Activated CD8-positive, alpha-beta T cell treated with anti-CD3 and anti-CD28 coated beads, Interleukin-2, amount 10 ng/mL, durations not matched to agents 7 days and 5 days (primary cell): ENCODE results near the gene CST5. TPM values are rescaled to one million over a fixed set of nuclear protein-coding genes. Genes with fewer than 3 reads are reported as not detected.
"Not testable (repeated sequence)": the region's sequence is repeated elsewhere in the genome, so short reads cannot be mapped to it uniquely, and the experiment has no call there.

Experiments
- ATAC-seq: fragments of 150-1000 bp; cut with Tn5 transposase; one replicate; pipeline ENCODE4 v1.10.0; 2021; ENCODE audit warnings: moderate library complexity
- CTCF ChIA-PET: fragments of 350-600 bp; sonication (Branson Sonifier 250); formaldehyde crosslinking; loops from one replicate; lab custom pipeline; 2021; ENCODE audit warnings: antibody characterized with exemption; lab: Charles Lee
- POLR2A ChIA-PET: fragments of 350-600 bp; sonication (Branson Sonifier 250); formaldehyde crosslinking; loops from one replicate; lab custom pipeline; 2021; ENCODE audit warnings: antibody characterized with exemption; lab: Charles Lee
- DNase-seq: peaks from one replicate; pipeline ENCODE4 v3.0.0-alpha.2; 2020
- H3K27ac Mint-ChIP-seq: one replicate; pipeline ENCODE4 v1.8.0; 2021; ENCODE audit warnings: mild to moderate bottlenecking, mixed read lengths
- H3K27me3 Mint-ChIP-seq: one replicate; pipeline ENCODE4 v1.8.0; 2021; ENCODE audit warnings: low read depth, mixed read lengths
- H3K36me3 Mint-ChIP-seq: one replicate; pipeline ENCODE4 v1.8.0; 2021; ENCODE audit warnings: low read depth, mixed read lengths
- H3K4me1 Mint-ChIP-seq: one replicate; pipeline ENCODE4 v1.8.0; 2021; ENCODE audit warnings: low read depth, mixed read lengths
- H3K4me3 Mint-ChIP-seq: one replicate; pipeline ENCODE4 v1.8.0; 2021; ENCODE audit warnings: mild to moderate bottlenecking, mixed read lengths
- H3K9me3 Mint-ChIP-seq: one replicate; pipeline ENCODE4 v1.8.0; 2022; ENCODE audit warnings: mixed read lengths; ENCODE audit not compliant: insufficient read depth
- total RNA-seq, 2 experiments: library from RNA; stranded (reverse); gene quantifications; one replicate each; pipeline ENCODE4 v1.2.3, GENCODE V29; 2021

The CST5 gene
- total RNA-seq, 2 experiments from 2014 or later, result not detected

- DNase-seq (no peak), ATAC-seq (no peak)
- H3K27me3 Mint-ChIP-seq, result peaks cover 19% of the 10 kb centered on the region
- CTCF ChIA-PET, result no interaction called here
- no peaks in the 10 kb centered on the region for H3K9me3 Mint-ChIP-seq
- no peak overlapping the region for H3K27ac Mint-ChIP-seq
- no peaks in the 10 kb centered on the region for H3K4me1 Mint-ChIP-seq
- POLR2A ChIA-PET, result no interaction called here
- no peak overlapping the region for H3K4me3 Mint-ChIP-seq
- no peaks in the 10 kb centered on the region for H3K36me3 Mint-ChIP-seq
Observed at GRCh38 chr20:23869520-23869919, 10.0 kb downstream of the CST5 start.

GRCh38 chr20:23868321-23868720, 11.2 kb downstream of the CST5 start:
- H3K9me3 Mint-ChIP-seq, result no peaks in the 10 kb centered on the region
- no peak for DNase-seq
- no peak for ATAC-seq
- no peak overlapping the region for H3K4me3 Mint-ChIP-seq
- ChIA-PET CTCF (no interaction called here), POLR2A (interaction anchor here (0.7 kb wide), 1 partner anchor 1262 kb away, joined by 4 read pairs; no protein-coding TSS in a partner anchor)
- no peak overlapping the region for H3K27ac Mint-ChIP-seq
- H3K36me3 Mint-ChIP-seq, result no peaks in the 10 kb centered on the region
- no peaks in the 10 kb centered on the region for H3K4me1 Mint-ChIP-seq
- H3K27me3 Mint-ChIP-seq, result peaks cover 18% of the 10 kb centered on the region

GRCh38 chr20:23867152-23867776, 12.3 kb downstream of the CST5 start:
- H3K27ac Mint-ChIP-seq, result no peak overlapping the region
- DNase-seq, result no peak
- no peaks in the 10 kb centered on the region for H3K4me1 Mint-ChIP-seq
- H3K4me3 Mint-ChIP-seq, result no peak overlapping the region
- no peaks in the 10 kb centered on the region for H3K36me3 Mint-ChIP-seq
- CTCF ChIA-PET, result no interaction called here
- POLR2A ChIA-PET, result interaction anchor here (0.7 kb wide), 1 partner anchor 1263 kb away, joined by 4 read pairs; no protein-coding TSS in a partner anchor
- no peaks in the 10 kb centered on the region for H3K9me3 Mint-ChIP-seq
- peaks cover 19% of the 10 kb centered on the region for H3K27me3 Mint-ChIP-seq
- no peak for ATAC-seq

GRCh38 chr20:23860771-23861170, 18.8 kb downstream of the CST5 start:
- DNase-seq, H3K4me3 Mint-ChIP-seq, H3K9me3 Mint-ChIP-seq, H3K27me3 Mint-ChIP-seq, H3K4me1 Mint-ChIP-seq, ATAC-seq, POLR2A ChIA-PET, CTCF ChIA-PET, H3K36me3 Mint-ChIP-seq, H3K27ac Mint-ChIP-seq: not testable (repeated sequence)

GRCh38 chr20:23857962-23858595, 21.5 kb downstream of the CST5 start:
- Mint-ChIP-seq H3K36me3 (no peaks in the 10 kb centered on the region), H3K9me3 (no peaks in the 10 kb centered on the region), H3K4me1 (no peaks in the 10 kb centered on the region), H3K27me3 (peaks cover 5% of the 10 kb centered on the region), H3K4me3 (no peak overlapping the region), H3K27ac (no peak overlapping the region)
- ATAC-seq (no peak), DNase-seq (no peak)
- POLR2A ChIA-PET, result no interaction called here
- CTCF ChIA-PET, result interaction anchor here (1.0 kb wide), 1 partner anchor 27 kb away, joined by 4 read pairs; no protein-coding TSS in a partner anchor

- Mint-ChIP-seq H3K27me3 (no peaks in the 10 kb centered on the region), H3K9me3 (no peaks in the 10 kb centered on the region), H3K27ac (no peak overlapping the region), H3K4me3 (no peak overlapping the region), H3K4me1 (no peaks in the 10 kb centered on the region), H3K36me3 (no peaks in the 10 kb centered on the region)
- ChIA-PET POLR2A (no interaction called here), CTCF (no interaction called here)
- ATAC-seq, result no peak
- no peak for DNase-seq
Observed at GRCh38 chr20:23856736-23857135, 22.8 kb downstream of the CST5 start.

GRCh38 chr20:23856226-23856625, 23.3 kb downstream of the CST5 start:
- H3K27ac Mint-ChIP-seq, result no peak overlapping the region
- H3K27me3 Mint-ChIP-seq, result no peaks in the 10 kb centered on the region
- DNase-seq, result no peak
- H3K9me3 Mint-ChIP-seq, result no peaks in the 10 kb centered on the region
- no peaks in the 10 kb centered on the region for H3K36me3 Mint-ChIP-seq
- no peak overlapping the region for H3K4me3 Mint-ChIP-seq
- CTCF ChIA-PET, result no interaction called here
- POLR2A ChIA-PET, result no interaction called here
- no peaks in the 10 kb centered on the region for H3K4me1 Mint-ChIP-seq
- no peak for ATAC-seq

- Mint-ChIP-seq H3K4me1 (no peaks in the 10 kb centered on the region), H3K27ac (no peak overlapping the region), H3K36me3 (no peaks in the 10 kb centered on the region), H3K4me3 (no peak overlapping the region), H3K9me3 (no peaks in the 10 kb centered on the region), H3K27me3 (peaks cover 12% of the 10 kb centered on the region)
- ChIA-PET POLR2A (no interaction called here), CTCF (no interaction called here)
- no peak for DNase-seq
- no peak for ATAC-seq
Observed at GRCh38 chr20:23841693-23842092, 37.9 kb downstream of the CST5 start.

GRCh38 chr20:23835716-23836115, 43.8 kb downstream of the CST5 start:
- ChIA-PET POLR2A (no interaction called here), CTCF (no interaction called here)
- Mint-ChIP-seq H3K36me3 (no peaks in the 10 kb centered on the region), H3K27ac (no peak overlapping the region), H3K9me3 (no peaks in the 10 kb centered on the region), H3K4me3 (no peak overlapping the region), H3K4me1 (no peaks in the 10 kb centered on the region), H3K27me3 (peaks cover 9% of the 10 kb centered on the region)
- DNase-seq (no peak), ATAC-seq (no peak)

- H3K4me1 Mint-ChIP-seq, result no peaks in the 10 kb centered on the region
- ATAC-seq, result no peak
- H3K27ac Mint-ChIP-seq, result no peak overlapping the region
- peaks cover 4% of the 10 kb centered on the region for H3K27me3 Mint-ChIP-seq
- H3K36me3 Mint-ChIP-seq, result no peaks in the 10 kb centered on the region
- H3K9me3 Mint-ChIP-seq, result no peaks in the 10 kb centered on the region
- ChIA-PET POLR2A (interaction anchor here (0.7 kb wide), 1 partner anchor 31 kb away, joined by 3 read pairs; no protein-coding TSS in a partner anchor), CTCF (no interaction called here)
- DNase-seq, result no peak
- H3K4me3 Mint-ChIP-seq, result no peak overlapping the region
Observed at GRCh38 chr20:23832775-23833513, 46.6 kb downstream of the CST5 start.

- H3K4me3 Mint-ChIP-seq, ATAC-seq, H3K27ac Mint-ChIP-seq, CTCF ChIA-PET, H3K27me3 Mint-ChIP-seq, POLR2A ChIA-PET, H3K4me1 Mint-ChIP-seq, DNase-seq, H3K9me3 Mint-ChIP-seq, H3K36me3 Mint-ChIP-seq: not testable (repeated sequence)
Observed at GRCh38 chr20:23831961-23832360, 47.6 kb downstream of the CST5 start.

GRCh38 chr20:23826541-23827021, 53.0 kb downstream of the CST5 start, which contains the start of gene CST2:
Gene CST2, minus strand, starts transcription at chr20:23826729. Its CDS starts 69 bp downstream, at chr20:23826660.
- Mint-ChIP-seq H3K9me3 (no peaks in the 10 kb centered on the region), H3K27ac (no peak within 1 kb of the TSS), H3K4me3 (no peak within 1 kb of the TSS), H3K27me3 (no peaks in the 10 kb centered on the region), H3K36me3 (no peaks in the 10 kb centered on the region), H3K4me1 (no peaks in the 10 kb centered on the region)
- POLR2A ChIA-PET, result no interaction called here
- DNase-seq, result no peak
- CTCF ChIA-PET, result no interaction called here
- ATAC-seq, result no peak
